ENCODE data around the gene RASSF10. TPM values are rescaled to one million over a fixed set of nuclear protein-coding genes. Genes with fewer than 3 reads are reported as not detected.

Gene RASSF10
- total RNA-seq, 4 donors from 2014 or later = 0.24 to 2.2 (median 0.54) TPM; not detected in 1

DNA sequence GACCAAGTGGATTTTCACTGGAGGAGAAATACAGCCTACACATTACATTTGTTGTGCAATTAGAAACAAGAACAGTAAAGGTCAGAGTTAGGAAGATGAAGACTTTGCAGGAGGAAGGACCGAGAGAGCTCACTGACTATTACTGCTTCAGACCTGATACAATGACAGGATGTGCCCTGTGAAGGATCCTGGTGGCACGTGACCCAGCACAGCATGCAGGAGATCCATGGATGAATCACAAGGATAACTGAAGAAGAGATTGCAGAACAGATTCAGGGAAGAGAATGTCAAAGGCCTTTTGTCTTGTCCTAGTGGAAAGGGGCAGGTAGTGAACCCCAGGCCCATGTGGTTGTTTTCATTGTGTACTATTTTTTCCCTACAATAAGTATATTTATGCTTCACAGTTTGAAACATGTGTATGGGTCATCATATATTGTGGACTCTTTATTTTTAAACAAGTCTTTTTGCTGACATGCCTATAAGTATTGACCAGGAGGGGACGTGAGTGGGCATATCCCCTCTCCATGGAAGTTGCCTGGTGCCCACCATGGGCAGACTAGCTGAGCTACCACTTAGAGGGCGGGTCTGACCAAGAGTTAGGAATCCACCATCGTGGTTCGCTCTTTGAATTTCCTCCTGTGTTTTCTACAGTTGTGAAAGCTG is 44.3 kb downstream of the RASSF10 start:
- DNase-seq = no peak
- Histone ChIP-seq H3K4me3 (replicated peaks in 1 of 3) (no peak overlapping the region), H3K9me3 (no peaks in the 10 kb centered on the region), H3K36me3 (no peaks in the 10 kb centered on the region), H3K27me3 (no peaks in the 10 kb centered on the region), H3K27ac (peak overlapping the region in 2 of 3 donors; percentile 7 to 50), H3K4me1 (peaks cover 9 to 12% of the 10 kb centered on the region in 2 donors)
- intact Hi-C loops (cut with DNase I) = no loop called here
- no peak for TF ChIP-seq POLR2A (IDR thresholded peaks at IDR 0.05)
- 90 to 94% methylated on average over 5 to 6 of the region's 6 CpGs for WGBS, 2 donors

- 71 to 94% methylated on average over 3 of the region's 3 CpGs for WGBS, 2 donors
- intact Hi-C loops (cut with DNase I) = no loop called here
- TF ChIP-seq CTCF (IDR thresholded peaks at IDR 0.05) = no peak
- TF ChIP-seq POLR2A (IDR thresholded peaks at IDR 0.05) = no peak
- no peaks in the 10 kb centered on the region for H3K36me3 ChIP-seq
- DNase-seq = no peak
- peaks cover 9 to 12% of the 10 kb centered on the region in 2 donors for H3K4me1 ChIP-seq
- no peaks in the 10 kb centered on the region for H3K27me3 ChIP-seq
- no peaks in the 10 kb centered on the region for H3K9me3 ChIP-seq
- H3K27ac ChIP-seq = no peak overlapping the region
- H3K4me3 ChIP-seq (replicated peaks in 1 of 3) = no peak overlapping the region
Measured at GRCh38 chr11:13054278-13054677, 45.2 kb downstream of the RASSF10 start.

- no peak for DNase-seq
- Histone ChIP-seq H3K4me3 (replicated peaks in 1 of 3) (no peak overlapping the region), H3K4me1 (peaks cover 9 to 12% of the 10 kb centered on the region in 2 donors), H3K27ac (no peak overlapping the region), H3K27me3 (no peaks in the 10 kb centered on the region), H3K36me3 (no peaks in the 10 kb centered on the region), H3K9me3 (no peaks in the 10 kb centered on the region)
- TF ChIP-seq CTCF (IDR thresholded peaks at IDR 0.05) (no peak), POLR2A (IDR thresholded peaks at IDR 0.05) (no peak)
- 86 to 92% methylated on average over 2 of the region's 2 CpGs for WGBS, 2 donors
- intact Hi-C loops (cut with DNase I) = no loop called here
Measured at GRCh38 chr11:13055200-13055599, 46.1 kb downstream of the RASSF10 start.

- H3K27ac ChIP-seq = no peak overlapping the region
- TF ChIP-seq POLR2A (IDR thresholded peaks at IDR 0.05) (no peak), CTCF (IDR thresholded peaks at IDR 0.05) (no peak)
- no peak for DNase-seq
- H3K4me1 ChIP-seq = peaks cover 4% of the 10 kb centered on the region in 2 donors
- H3K9me3 ChIP-seq = no peaks in the 10 kb centered on the region
- no peak overlapping the region for H3K4me3 ChIP-seq (replicated peaks in 1 of 3)
- no peaks in the 10 kb centered on the region for H3K36me3 ChIP-seq
- WGBS, 2 donors = 81 to 89% methylated on average over 3 of the region's 3 CpGs
- intact Hi-C loops (cut with DNase I) = no loop called here
- no peaks in the 10 kb centered on the region for H3K27me3 ChIP-seq
Measured at GRCh38 chr11:13061294-13061990, 52.3 kb downstream of the RASSF10 start.
